Measurements from ENCODE around the gene PPP1R14B.
"Not testable (repeated sequence)": the region's sequence is repeated elsewhere in the genome, so short reads cannot be mapped to it uniquely, and the experiment has no call there.

The PPP1R14B gene

GRCh38 chr11:64252003-64252872 is 5.5 kb upstream of the PPP1R14B start:
- peak overlapping the region; percentile 85 to 86 for H3K27ac ChIP-seq (ENCODE audit: low read depth in 2 of 2, low read length in 2 of 2)
- peaks cover 26 to 30% of the 10 kb centered on the region in 2 donors for H3K4me1 ChIP-seq (ENCODE audit: control insufficient read depth in 2 of 2, insufficient read depth in 2 of 2, low read length in 2 of 2)
- peak overlapping the region; percentile 84 to 93 for H3K9ac ChIP-seq (ENCODE audit: low read depth in 1 of 2, low read length in 2 of 2)
- peak overlapping the region; percentile 81 to 85 for H3K4me3 ChIP-seq (ENCODE audit: low read length in 2 of 2)
- peaks cover 22 to 23% of the 10 kb centered on the region in 2 donors for H3K36me3 ChIP-seq (ENCODE audit: control insufficient read depth in 2 of 2, insufficient read depth in 2 of 2, low read length in 2 of 2)
- no peaks in the 10 kb centered on the region for H3K27me3 ChIP-seq (ENCODE audit: control insufficient read depth in 2 of 2, insufficient read depth in 2 of 2, low read length in 2 of 2)
- H3K9me3 ChIP-seq (ENCODE audit: control insufficient read depth in 2 of 2, low read length in 2 of 2) = no peaks in the 10 kb centered on the region

- Histone ChIP-seq H3K36me3 (ENCODE audit: control insufficient read depth in 2 of 2, insufficient read depth in 2 of 2, low read length in 2 of 2) (peaks cover 22% of the 10 kb centered on the region in 2 donors), H3K4me1 (ENCODE audit: control insufficient read depth in 2 of 2, insufficient read depth in 2 of 2, low read length in 2 of 2) (peaks cover 30% of the 10 kb centered on the region in 2 donors), H3K27me3 (ENCODE audit: control insufficient read depth in 2 of 2, insufficient read depth in 2 of 2, low read length in 2 of 2) (no peaks in the 10 kb centered on the region), H3K9me3 (ENCODE audit: control insufficient read depth in 2 of 2, low read length in 2 of 2) (no peaks in the 10 kb centered on the region), H3K27ac (ENCODE audit: low read depth in 2 of 2, low read length in 2 of 2) (peak overlapping the region; percentile 85 to 86), H3K4me3 (ENCODE audit: low read length in 2 of 2) (peak overlapping the region; percentile 81 to 85), H3K9ac (ENCODE audit: low read depth in 1 of 2, low read length in 2 of 2) (peak overlapping the region; percentile 84 to 93)
These were observed 4.9 kb upstream of the PPP1R14B start for GRCh38 chr11:64251753-64252002.

GRCh38 chr11:64251016-64251752 is 4.4 kb upstream of the PPP1R14B start, which contains the start of gene PLCB3:
Gene PLCB3, plus strand, starts transcription at chr11:64251530. Its CDS starts 120 bp downstream, at chr11:64251650.
- peak within 1 kb of the TSS; percentile 85 to 86 for H3K27ac ChIP-seq (ENCODE audit: low read depth in 2 of 2, low read length in 2 of 2)
- H3K27me3 ChIP-seq (ENCODE audit: control insufficient read depth in 2 of 2, insufficient read depth in 2 of 2, low read length in 2 of 2) = no peaks in the 10 kb centered on the region
- H3K9me3 ChIP-seq (ENCODE audit: control insufficient read depth in 2 of 2, low read length in 2 of 2) = no peaks in the 10 kb centered on the region
- H3K36me3 ChIP-seq (ENCODE audit: control insufficient read depth in 2 of 2, insufficient read depth in 2 of 2, low read length in 2 of 2) = peaks cover 17% of the 10 kb centered on the region in 2 donors
- peaks cover 30% of the 10 kb centered on the region in 2 donors for H3K4me1 ChIP-seq (ENCODE audit: control insufficient read depth in 2 of 2, insufficient read depth in 2 of 2, low read length in 2 of 2)
- peak within 1 kb of the TSS; percentile 84 to 93 for H3K9ac ChIP-seq (ENCODE audit: low read depth in 1 of 2, low read length in 2 of 2)
- H3K4me3 ChIP-seq (ENCODE audit: low read length in 2 of 2) = peak within 1 kb of the TSS; percentile 81 to 85

- Histone ChIP-seq H3K4me1 (ENCODE audit: control insufficient read depth in 2 of 2, insufficient read depth in 2 of 2, low read length in 2 of 2) (peaks cover 35 to 36% of the 10 kb centered on the region in 2 donors), H3K9ac (ENCODE audit: low read depth in 1 of 2, low read length in 2 of 2) (peak overlapping the region in 1 of 2 donors; percentile 76), H3K9me3 (ENCODE audit: control insufficient read depth in 2 of 2, low read length in 2 of 2) (no peaks in the 10 kb centered on the region), H3K4me3 (ENCODE audit: low read length in 2 of 2) (peak overlapping the region; percentile 73), H3K36me3 (ENCODE audit: control insufficient read depth in 2 of 2, insufficient read depth in 2 of 2, low read length in 2 of 2) (peaks cover 11% of the 10 kb centered on the region in 2 donors), H3K27ac (ENCODE audit: low read depth in 2 of 2, low read length in 2 of 2) (no peak overlapping the region), H3K27me3 (ENCODE audit: control insufficient read depth in 2 of 2, insufficient read depth in 2 of 2, low read length in 2 of 2) (no peaks in the 10 kb centered on the region)
These were observed 3.8 kb upstream of the PPP1R14B start for GRCh38 chr11:64250415-64251015.

GRCh38 chr11:64249563-64250414 is 3.0 kb upstream of the PPP1R14B start:
- Histone ChIP-seq H3K9me3 (ENCODE audit: control insufficient read depth in 2 of 2, low read length in 2 of 2) (no peaks in the 10 kb centered on the region), H3K9ac (ENCODE audit: low read depth in 1 of 2, low read length in 2 of 2) (no peak overlapping the region), H3K27ac (ENCODE audit: low read depth in 2 of 2, low read length in 2 of 2) (no peak overlapping the region), H3K4me1 (ENCODE audit: control insufficient read depth in 2 of 2, insufficient read depth in 2 of 2, low read length in 2 of 2) (peaks cover 41 to 42% of the 10 kb centered on the region in 2 donors), H3K36me3 (ENCODE audit: control insufficient read depth in 2 of 2, insufficient read depth in 2 of 2, low read length in 2 of 2) (peaks cover 4% of the 10 kb centered on the region in 2 donors), H3K4me3 (ENCODE audit: low read length in 2 of 2) (no peak overlapping the region), H3K27me3 (ENCODE audit: control insufficient read depth in 2 of 2, insufficient read depth in 2 of 2, low read length in 2 of 2) (no peaks in the 10 kb centered on the region)

- H3K9ac ChIP-seq (ENCODE audit: low read depth in 1 of 2, low read length in 2 of 2) = no peak overlapping the region
- no peaks in the 10 kb centered on the region for H3K36me3 ChIP-seq (ENCODE audit: control insufficient read depth in 2 of 2, insufficient read depth in 2 of 2, low read length in 2 of 2)
- H3K27ac ChIP-seq (ENCODE audit: low read depth in 2 of 2, low read length in 2 of 2) = no peak overlapping the region
- no peaks in the 10 kb centered on the region for H3K9me3 ChIP-seq (ENCODE audit: control insufficient read depth in 2 of 2, low read length in 2 of 2)
- H3K4me3 ChIP-seq (ENCODE audit: low read length in 2 of 2) = no peak overlapping the region
- peaks cover 41 to 42% of the 10 kb centered on the region in 2 donors for H3K4me1 ChIP-seq (ENCODE audit: control insufficient read depth in 2 of 2, insufficient read depth in 2 of 2, low read length in 2 of 2)
- H3K27me3 ChIP-seq (ENCODE audit: control insufficient read depth in 2 of 2, insufficient read depth in 2 of 2, low read length in 2 of 2) = no peaks in the 10 kb centered on the region
These were observed 2.3 kb upstream of the PPP1R14B start for GRCh38 chr11:64249038-64249437.

- Histone ChIP-seq H3K9me3 (ENCODE audit: control insufficient read depth in 2 of 2, low read length in 2 of 2) (no peaks in the 10 kb centered on the region), H3K9ac (ENCODE audit: low read depth in 1 of 2, low read length in 2 of 2) (no peak overlapping the region), H3K4me3 (ENCODE audit: low read length in 2 of 2) (no peak overlapping the region), H3K4me1 (ENCODE audit: control insufficient read depth in 2 of 2, insufficient read depth in 2 of 2, low read length in 2 of 2) (peaks cover 38 to 42% of the 10 kb centered on the region in 2 donors), H3K27ac (ENCODE audit: low read depth in 2 of 2, low read length in 2 of 2) (no peak overlapping the region), H3K27me3 (ENCODE audit: control insufficient read depth in 2 of 2, insufficient read depth in 2 of 2, low read length in 2 of 2) (no peaks in the 10 kb centered on the region), H3K36me3 (ENCODE audit: control insufficient read depth in 2 of 2, insufficient read depth in 2 of 2, low read length in 2 of 2) (peaks cover 1 to 2% of the 10 kb centered on the region in 2 donors)
These were observed 1.8 kb upstream of the PPP1R14B start for GRCh38 chr11:64248578-64248977.

- Histone ChIP-seq H3K27me3 (ENCODE audit: control insufficient read depth in 2 of 2, insufficient read depth in 2 of 2, low read length in 2 of 2) (no peaks in the 10 kb centered on the region), H3K27ac (ENCODE audit: low read depth in 2 of 2, low read length in 2 of 2) (peak overlapping the region; percentile 92 to 95), H3K9me3 (ENCODE audit: control insufficient read depth in 2 of 2, low read length in 2 of 2) (no peaks in the 10 kb centered on the region), H3K4me1 (ENCODE audit: control insufficient read depth in 2 of 2, insufficient read depth in 2 of 2, low read length in 2 of 2) (peaks cover 35 to 42% of the 10 kb centered on the region in 2 donors), H3K9ac (ENCODE audit: low read depth in 1 of 2, low read length in 2 of 2) (peak overlapping the region; percentile 86 to 89), H3K4me3 (ENCODE audit: low read length in 2 of 2) (peak overlapping the region; percentile 95 to 97), H3K36me3 (ENCODE audit: control insufficient read depth in 2 of 2, insufficient read depth in 2 of 2, low read length in 2 of 2) (peaks cover 7% of the 10 kb centered on the region in 2 donors)
These were observed 1.2 kb upstream of the PPP1R14B start for GRCh38 chr11:64247729-64248531.

GRCh38 chr11:64246621-64246870 is 197 bp downstream of the PPP1R14B start:
- H3K9me3 ChIP-seq (ENCODE audit: control insufficient read depth in 2 of 2, low read length in 2 of 2); H3K27me3 ChIP-seq (ENCODE audit: control insufficient read depth in 2 of 2, insufficient read depth in 2 of 2, low read length in 2 of 2); H3K36me3 ChIP-seq (ENCODE audit: control insufficient read depth in 2 of 2, insufficient read depth in 2 of 2, low read length in 2 of 2): not testable (repeated sequence)
- peak overlapping the region; percentile 91 for H3K4me3 ChIP-seq (ENCODE audit: low read length in 2 of 2)
- peaks cover 37 to 43% of the 10 kb centered on the region in 2 donors for H3K4me1 ChIP-seq (ENCODE audit: control insufficient read depth in 2 of 2, insufficient read depth in 2 of 2, low read length in 2 of 2)
- peak overlapping the region; percentile 93 to 95 for H3K27ac ChIP-seq (ENCODE audit: low read depth in 2 of 2, low read length in 2 of 2)
- H3K9ac ChIP-seq (ENCODE audit: low read depth in 1 of 2, low read length in 2 of 2) = peak overlapping the region in 1 of 2 donors; percentile 84
